GM20000 (cell line): Measurements from ENCODE around the gene ABCG5.

ENCODE experiments used
- DNase-seq: peaks from one replicate; pipeline ENCODE4 v3.0.0; 2012; ENCODE audit warnings: low spot score
- CTCF ChIP-seq: IDR thresholded peaks from 2 replicates; pipeline ENCODE4 v1.5.1; 2012; ENCODE audit warnings: mild to moderate bottlenecking, control low read depth; ENCODE audit errors: extremely low read depth, missing control alignments

Gene ABCG5

GRCh38 chr2:43794956-43795355 is 43.7 kb downstream of the ABCG5 start:
- TF ChIP-seq CTCF, result no peak

GRCh38 chr2:43792653-43793052 is 46.0 kb downstream of the ABCG5 start:
- DNase-seq, result no peak
- no peak for TF ChIP-seq CTCF

More at GRCh38 chr2:43794956-43795355, 43.7 kb downstream of the ABCG5 start:
- no peak for DNase-seq

GRCh38 chr2:43791035-43791765 is 47.4 kb downstream of the ABCG5 start:
- TF ChIP-seq CTCF, result no peak
- no peak for DNase-seq

GRCh38 chr2:43790147-43790546 is 48.5 kb downstream of the ABCG5 start:
- no peak for TF ChIP-seq CTCF
- no peak for DNase-seq

GRCh38 chr2:43788646-43789045 is 50.0 kb downstream of the ABCG5 start:
- no peak for DNase-seq
- no peak for TF ChIP-seq CTCF

- DNase-seq, result no peak
- TF ChIP-seq CTCF, result no peak
These were observed 50.7 kb downstream of the ABCG5 start for GRCh38 chr2:43787895-43788294.

GRCh38 chr2:43778233-43778632 is 60.4 kb downstream of the ABCG5 start:
- no peak for DNase-seq
- TF ChIP-seq CTCF, result no peak
